Lower leg skin (tissue), 4 donors: ENCODE results near the gene KRT79. TPM values are rescaled to one million over a fixed set of nuclear protein-coding genes. Genes with fewer than 3 reads are reported as not detected.

Source experiments
- DNase-seq, 2 donors: peaks; one replicate each; pipeline ENCODE4 v3.0.0-alpha.2; 2019; ENCODE audit warnings: low spot score in 2 of 2
- H3K4me3 ChIP-seq: fragments of 200-600 bp; sonication (generic); 2 replicates; pipeline ENCODE4 v1.5.1; 2017; ENCODE audit warnings: mild to moderate bottlenecking, low read depth; ENCODE audit not compliant: poor library complexity, severe bottlenecking
- POLR2A ChIP-seq, 2 donors: fragments of 450-650 bp; IDR thresholded peaks; one replicate each; pipeline ENCODE4 v1.6.1; 2016 to 2017; ENCODE audit warnings: antibody characterized with exemption in 2 of 2, mild to moderate bottlenecking in 1 of 2, moderate library complexity in 1 of 2
- WGBS, 2 donors: methylation state at CpG; one replicate each; pipeline ENCODE4 v1.1.5; 2018; 5-methylcytosine and 5-hydroxymethylcytosine counted together
- intact Hi-C: fragments of 100-400 bp; cut with DNase I; formaldehyde crosslinking; loops from one replicate; pipeline ENCODE4 v1.15.0; 2023; ENCODE audit warnings: low total_unique reads
- total RNA-seq, 4 donors: library from RNA; depleted of rRNA; stranded (reverse); fragments of >200 nt; gene quantifications; one replicate each; pipeline ENCODE4 v1.1.0, GENCODE V29; 2016
- TF ChIP-seq, protein P1 (sequence below), 3 donors: fragments of 450-650 bp; IDR thresholded peaks; one replicate each; pipeline ENCODE4 v1.5.1; 2016; ENCODE audit warnings: antibody characterized with exemption in 3 of 3, mild to moderate bottlenecking in 3 of 3, moderate library complexity in 2 of 3

The KRT79 gene
- total RNA-seq, 4 donors from 2014 or later: 8.5 to 259 (median 78.2) TPM

DNA sequence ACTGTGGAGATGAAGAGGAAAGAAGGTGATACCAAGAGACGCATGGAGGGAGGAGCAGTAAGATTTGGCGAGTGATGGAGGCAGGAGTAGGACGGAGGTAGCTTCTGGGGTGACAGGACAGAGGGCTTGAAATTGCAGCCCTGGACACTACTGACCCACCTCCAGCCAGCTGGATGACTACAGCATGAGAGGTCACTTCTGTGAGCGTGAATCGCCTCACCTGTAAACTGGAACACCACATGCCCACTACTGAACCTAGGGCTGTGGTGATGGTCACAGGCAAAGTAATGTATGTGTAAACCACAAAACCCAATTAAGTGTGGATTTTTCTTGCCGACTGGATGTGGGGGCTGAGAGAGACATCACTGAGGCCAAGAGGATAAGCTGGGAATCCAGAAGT, 13.6 kb downstream of the KRT79 start:
- intact Hi-C loops: no loop called here
- WGBS, 2 donors: 91 to 93% methylated on average over 6 of the region's 6 CpGs
- no peak overlapping the region for H3K4me3 ChIP-seq
- no peak for DNase-seq
- TF ChIP-seq, protein P1, sequence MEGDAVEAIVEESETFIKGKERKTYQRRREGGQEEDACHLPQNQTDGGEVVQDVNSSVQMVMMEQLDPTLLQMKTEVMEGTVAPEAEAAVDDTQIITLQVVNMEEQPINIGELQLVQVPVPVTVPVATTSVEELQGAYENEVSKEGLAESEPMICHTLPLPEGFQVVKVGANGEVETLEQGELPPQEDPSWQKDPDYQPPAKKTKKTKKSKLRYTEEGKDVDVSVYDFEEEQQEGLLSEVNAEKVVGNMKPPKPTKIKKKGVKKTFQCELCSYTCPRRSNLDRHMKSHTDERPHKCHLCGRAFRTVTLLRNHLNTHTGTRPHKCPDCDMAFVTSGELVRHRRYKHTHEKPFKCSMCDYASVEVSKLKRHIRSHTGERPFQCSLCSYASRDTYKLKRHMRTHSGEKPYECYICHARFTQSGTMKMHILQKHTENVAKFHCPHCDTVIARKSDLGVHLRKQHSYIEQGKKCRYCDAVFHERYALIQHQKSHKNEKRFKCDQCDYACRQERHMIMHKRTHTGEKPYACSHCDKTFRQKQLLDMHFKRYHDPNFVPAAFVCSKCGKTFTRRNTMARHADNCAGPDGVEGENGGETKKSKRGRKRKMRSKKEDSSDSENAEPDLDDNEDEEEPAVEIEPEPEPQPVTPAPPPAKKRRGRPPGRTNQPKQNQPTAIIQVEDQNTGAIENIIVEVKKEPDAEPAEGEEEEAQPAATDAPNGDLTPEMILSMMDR (IDR thresholded peaks at IDR 0.05): no peak
- no peak for TF ChIP-seq POLR2A (IDR thresholded peaks at IDR 0.05)

DNA sequence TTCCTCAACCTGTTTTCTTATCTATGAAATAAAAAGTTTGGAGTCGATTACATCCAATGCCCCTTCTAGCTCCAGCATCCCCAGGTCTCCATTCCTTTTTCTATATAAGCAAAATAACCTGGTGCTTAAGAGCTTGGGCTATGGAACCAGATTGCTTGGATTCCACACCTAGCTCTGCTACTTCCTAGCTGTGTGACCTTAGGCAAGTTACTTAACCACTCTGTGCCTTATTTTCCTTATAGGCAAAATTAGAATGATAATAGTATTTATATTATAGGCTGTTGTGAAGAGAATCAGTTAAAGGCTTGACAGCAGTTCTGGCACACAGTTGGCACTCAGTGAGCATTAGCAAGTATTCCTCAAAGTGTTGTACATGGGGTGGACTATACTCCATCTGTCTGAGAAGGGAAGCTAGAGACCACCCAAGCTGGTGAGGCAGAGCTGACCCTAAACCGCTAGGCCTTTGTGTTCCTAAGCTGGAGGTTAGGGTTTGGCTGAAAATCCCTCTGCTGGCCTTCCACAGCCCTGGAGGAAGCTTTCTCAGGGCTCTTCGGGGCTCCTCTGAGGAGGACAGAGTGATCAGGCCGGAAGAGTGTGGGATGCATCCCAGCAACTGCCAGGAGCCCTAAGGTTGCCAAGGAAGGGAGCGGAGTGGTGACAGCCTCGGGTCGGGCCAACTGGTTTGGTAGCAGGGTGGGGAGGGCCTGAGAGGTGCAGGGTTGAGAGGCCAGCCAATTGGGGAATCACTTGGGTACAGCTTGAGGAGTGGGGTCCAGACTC, 14.2 kb downstream of the KRT79 start:
- no peak for DNase-seq
- TF ChIP-seq POLR2A (IDR thresholded peaks at IDR 0.05): no peak
- TF ChIP-seq, protein P1 (IDR thresholded peaks at IDR 0.05): no peak
- no peak overlapping the region for H3K4me3 ChIP-seq
- WGBS, 2 donors: 75 to 76% methylated on average over 7 of the region's 7 CpGs
- intact Hi-C loops: no loop called here

DNA sequence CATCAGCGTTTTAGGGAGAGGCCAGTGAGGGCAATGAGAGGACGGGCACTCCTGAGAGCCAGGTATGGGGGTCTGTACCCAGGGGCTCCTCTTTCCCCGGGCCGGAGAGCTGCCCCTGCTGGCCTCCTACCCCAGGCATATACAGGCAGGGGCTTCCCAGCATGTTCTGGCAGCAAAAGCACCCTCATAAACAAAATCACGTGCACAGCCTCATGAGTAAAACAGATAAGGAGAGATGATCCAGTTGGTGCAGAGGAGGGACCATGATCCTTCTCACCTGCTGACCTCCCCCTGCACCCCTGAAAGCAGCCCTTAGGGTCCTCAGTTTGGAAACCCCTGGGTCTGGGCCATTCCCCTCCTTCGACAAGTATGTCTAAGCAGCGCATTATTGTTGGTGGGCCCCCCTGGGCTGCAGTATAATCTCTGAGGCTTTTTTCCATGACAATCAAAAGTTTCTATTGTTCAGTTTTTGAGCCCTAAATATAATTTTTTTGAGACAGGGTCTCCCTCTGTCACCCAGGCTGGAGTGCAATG, 15.2 kb downstream of the KRT79 start:
- TF ChIP-seq, protein P1 (IDR thresholded peaks at IDR 0.05): no peak
- TF ChIP-seq POLR2A (IDR thresholded peaks at IDR 0.05): no peak
- DNase-seq: no peak
- no peak overlapping the region for H3K4me3 ChIP-seq
- WGBS, 2 donors: 58 to 76% methylated on average over 7 of the region's 7 CpGs
- intact Hi-C loops: no loop called here

DNA sequence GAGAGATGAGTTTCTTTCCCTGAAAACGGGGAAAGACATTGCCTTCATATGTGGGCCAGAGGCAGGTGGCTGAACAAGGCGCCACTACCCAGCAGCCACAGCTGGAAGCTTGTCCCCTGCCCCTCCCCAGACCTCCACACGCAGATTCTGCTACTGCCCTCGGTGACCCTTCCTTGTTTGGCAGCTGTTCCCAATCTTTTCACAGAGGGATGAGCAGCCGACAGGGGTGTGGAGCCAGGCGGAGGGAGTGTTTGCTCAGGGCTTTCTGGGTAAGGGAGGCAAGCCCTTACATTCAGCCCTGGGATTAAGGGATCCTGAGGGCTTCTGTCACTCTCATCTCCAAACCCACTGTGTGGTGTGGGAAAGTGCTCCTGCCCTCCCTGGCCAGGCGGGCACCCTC, 15.7 kb downstream of the KRT79 start:
- no peak for TF ChIP-seq POLR2A (IDR thresholded peaks at IDR 0.05)
- TF ChIP-seq, protein P1 (IDR thresholded peaks at IDR 0.05): no peak
- no peak overlapping the region for H3K4me3 ChIP-seq
- no peak for DNase-seq
- 43 to 54% methylated on average over 7 of the region's 7 CpGs for WGBS, 2 donors
- intact Hi-C loops: no loop called here

DNA sequence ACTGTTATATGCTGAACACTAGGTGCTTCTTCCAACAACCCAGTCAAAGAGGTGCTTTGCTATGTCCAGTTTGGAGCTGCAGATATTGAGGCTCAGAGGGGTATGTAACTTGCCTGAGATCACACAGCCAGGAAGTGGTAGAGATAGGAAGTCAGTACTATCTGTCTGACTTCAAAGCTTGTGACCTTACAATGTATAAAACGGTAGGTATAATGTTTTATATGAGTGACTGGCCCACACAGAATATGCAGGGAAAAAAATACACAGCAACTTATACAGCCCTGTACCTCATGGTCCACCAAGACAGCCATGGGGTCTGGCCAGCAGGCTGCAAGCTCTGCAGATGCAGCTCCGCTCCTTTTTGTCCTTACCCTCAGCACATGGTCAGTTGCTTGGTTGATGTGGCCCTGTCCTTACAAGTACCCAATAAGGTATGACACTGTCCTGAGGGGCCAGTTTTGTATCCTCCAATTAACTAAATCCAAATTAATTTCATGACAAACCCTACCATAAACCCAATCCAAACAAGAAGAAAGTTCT, 16.3 kb downstream of the KRT79 start:
- no peak overlapping the region for H3K4me3 ChIP-seq
- intact Hi-C loops: no loop called here
- no peak for DNase-seq
- whole genome bisulfite sequencing, 2 donors: 69 to 91% methylated on average over 2 of the region's 2 CpGs
- TF ChIP-seq, protein P1 (IDR thresholded peaks at IDR 0.05): no peak
- no peak for TF ChIP-seq POLR2A (IDR thresholded peaks at IDR 0.05)
